GM12891 (cell line): ENCODE data around the gene DOC2A.

ENCODE experiments used
- POLR2A ChIP-seq: IDR thresholded peaks from 2 replicates; pipeline ENCODE4 v1.6.1; 2011; ENCODE audit warnings: low read depth, low read length, control low read depth
- POLR2AphosphoS5 ChIP-seq: IDR thresholded peaks from 2 replicates; pipeline ENCODE4 v1.6.1; 2011; ENCODE audit warnings: low read depth, low read length, control low read depth
- SPI1 ChIP-seq: IDR thresholded peaks from 2 replicates; pipeline ENCODE4 v1.6.1; 2011; ENCODE audit warnings: low read depth, low read length, control low read depth
- TAF1 ChIP-seq: IDR thresholded peaks from 2 replicates; pipeline ENCODE4 v1.6.1; 2011; ENCODE audit warnings: low read depth, low read length, control low read depth

DNA sequence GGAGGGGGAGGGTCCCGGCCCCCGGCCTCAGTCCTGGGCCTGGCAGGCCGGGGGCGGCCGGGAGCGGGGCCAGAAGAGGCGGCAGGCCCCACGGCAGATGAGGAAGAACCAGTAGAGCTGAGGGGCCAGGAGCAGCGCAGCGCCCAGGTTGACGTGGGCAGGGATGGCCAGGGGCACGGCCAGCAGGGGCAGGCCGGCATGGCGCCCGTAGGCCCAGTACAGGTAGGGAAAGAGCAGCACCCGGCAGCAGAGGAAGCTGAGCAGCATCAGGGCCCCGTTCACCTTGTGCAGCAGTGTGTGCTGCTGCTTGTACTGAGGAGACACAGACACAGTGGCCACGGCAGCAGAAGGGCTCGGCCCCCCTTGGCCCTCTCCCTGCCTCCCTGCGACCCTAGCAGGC, 14.3 kb upstream of the DOC2A start:
- TF ChIP-seq POLR2A (no peak), POLR2AphosphoS5 (no peak), SPI1 (no peak), TAF1 (no peak)
